GM23248 (cell line): ENCODE measurements around the gene KCNMA1. TPM values are rescaled to one million over a fixed set of nuclear protein-coding genes. Genes with fewer than 3 reads are reported as not detected.

Experiments
- DNase-seq: peaks from one replicate; pipeline ENCODE4 v3.0.0-alpha.2; 2015
- H2AFZ ChIP-seq: fragments of 200-600 bp; sonication (generic); 2 replicates; pipeline ENCODE4 v1.6.1; 2016; ENCODE audit warnings: antibody characterized with exemption
- H3F3A ChIP-seq: fragments of 200-600 bp; sonication (generic); 2 replicates; pipeline ENCODE4 v1.6.1; 2016; ENCODE audit warnings: mild to moderate bottlenecking, antibody characterized with exemption, mixed run types; ENCODE audit not compliant: insufficient read depth
- H3K27ac ChIP-seq: fragments of 200-600 bp; sonication (generic); 2 replicates; pipeline ENCODE4 v1.5.1; 2016; ENCODE audit warnings: mild to moderate bottlenecking
- H3K27me3 ChIP-seq: fragments of 200-600 bp; sonication (generic); replicated peaks from 2 replicates; pipeline ENCODE4 v1.6.1; 2016; ENCODE audit warnings: mild to moderate bottlenecking; ENCODE audit not compliant: insufficient read depth
- H3K36me3 ChIP-seq: fragments of 200-600 bp; sonication (generic); 2 replicates; pipeline ENCODE4 v1.6.1; 2016; ENCODE audit warnings: low read depth, mild to moderate bottlenecking
- H3K4me1 ChIP-seq: fragments of 200-600 bp; sonication (generic); 2 replicates; pipeline ENCODE4 v1.6.1; 2016; ENCODE audit warnings: mild to moderate bottlenecking; ENCODE audit not compliant: insufficient read depth
- H3K4me2 ChIP-seq: fragments of 200-600 bp; sonication (generic); one replicate; pipeline ENCODE4 v1.6.1; 2016; ENCODE audit warnings: mild to moderate bottlenecking; ENCODE audit not compliant: unreplicated experiment
- H3K4me3 ChIP-seq: fragments of 200-600 bp; sonication (generic); 2 replicates; pipeline ENCODE4 v1.5.1; 2016; ENCODE audit warnings: mild to moderate bottlenecking
- H3K79me2 ChIP-seq: fragments of 200-600 bp; sonication (generic); 2 replicates; pipeline ENCODE4 v1.6.1; 2016; ENCODE audit warnings: mild to moderate bottlenecking; ENCODE audit not compliant: insufficient read depth
- H3K9ac ChIP-seq: fragments of 200-600 bp; sonication (generic); 2 replicates; pipeline ENCODE4 v1.6.1; 2016; ENCODE audit warnings: mild to moderate bottlenecking
- H3K9me2 ChIP-seq: fragments of 200-600 bp; sonication (generic); 2 replicates; pipeline ENCODE4 v1.6.1; 2016; ENCODE audit warnings: mixed run types, mild to moderate bottlenecking, moderate library complexity; ENCODE audit not compliant: insufficient read depth
- H3K9me3 ChIP-seq: fragments of 200-600 bp; sonication (generic); one replicate; pipeline ENCODE4 v1.6.1; 2017; ENCODE audit warnings: low read depth
- H4K20me1 ChIP-seq: fragments of 200-600 bp; sonication (generic); 2 replicates; pipeline ENCODE4 v1.6.0; 2016; ENCODE audit not compliant: insufficient read depth
- EZH2 ChIP-seq: fragments of 200-600 bp; sonication (generic); IDR thresholded peaks from 2 replicates; pipeline ENCODE4 v1.6.1; 2018; ENCODE audit warnings: antibody characterized with exemption, mild to moderate bottlenecking; ENCODE audit not compliant: insufficient read depth, poor library complexity, severe bottlenecking
- EZH2phosphoT487 ChIP-seq: fragments of 200-600 bp; sonication (generic); IDR thresholded peaks from 2 replicates; pipeline ENCODE4 v1.6.1; 2018; ENCODE audit warnings: antibody characterized with exemption, moderate library complexity, mild to moderate bottlenecking, low read depth; ENCODE audit not compliant: insufficient read depth
- WGBS, 2 experiments: methylation state at CpG; one replicate each; pipeline ENCODE4 v1.1.6; 2015 to 2017; ENCODE audit warnings: low lambda C conversion rate in 2 of 2, low coverage in 1 of 2; ENCODE audit errors: missing lambda C conversion rate in 2 of 2; 5-methylcytosine and 5-hydroxymethylcytosine counted together
- in situ Hi-C: fragments of 300-500 bp; cut with MboI; formaldehyde crosslinking; loops from 2 replicates; pipeline ENCODE4 v1.15.0; 2020
- polyA plus RNA-seq: library from polyadenylated mRNA; unstranded; fragments of >200 nt; fragmentation: Nextera tagmentation; extraction: Ambion mirVana; gene quantifications from 2 replicates; pipeline ENCODE4 v1.2.1, GENCODE V29; 2016
- total RNA-seq: library from RNA; depleted of rRNA; stranded (reverse); fragments of >200 nt; shearing (Covaris generic); gene quantifications from 2 replicates; pipeline ENCODE4 v1.2.3, GENCODE V29; 2014

Gene KCNMA1
- total and polyA plus RNA-seq, 2 experiments from 2014 or later = 14.2 to 25.1 TPM

DNA sequence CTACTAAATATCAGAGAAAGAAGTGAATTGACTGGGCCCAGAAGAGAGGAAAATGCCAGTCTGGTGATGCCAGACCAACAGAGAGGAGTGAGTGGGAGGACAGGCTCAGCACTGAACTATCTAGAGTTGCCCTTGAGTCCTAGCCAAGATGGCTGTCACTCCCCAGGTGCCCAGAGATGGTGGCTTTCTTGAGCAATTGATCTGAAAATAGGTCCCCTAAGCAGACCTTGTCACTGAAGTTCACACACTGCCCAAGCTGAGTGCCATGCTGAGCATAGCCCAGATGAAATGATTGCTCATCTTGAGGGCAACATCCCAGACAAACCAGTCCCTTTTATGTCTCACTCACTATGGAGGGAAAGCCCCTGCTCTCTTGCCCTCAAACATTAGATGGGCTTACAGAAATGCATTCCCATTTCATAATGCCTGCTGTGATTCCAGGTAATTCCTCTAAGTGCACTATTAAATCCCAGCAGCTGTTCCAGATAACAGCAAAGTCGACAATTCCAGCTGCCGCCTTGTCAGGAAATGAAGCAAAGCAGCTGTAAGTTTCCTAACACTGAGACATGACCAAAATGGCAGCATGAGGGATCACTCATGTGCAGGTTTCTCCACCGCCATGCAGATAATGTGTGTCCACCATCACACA is 329.4 kb downstream of the KCNMA1 start:
- H3K27ac ChIP-seq = no peak overlapping the region
- in situ Hi-C loops = no loop called here
- 63 to 71% methylated on average over 3 of the region's 3 CpGs for WGBS, 2 experiments
- H3K79me2 ChIP-seq = no peaks in the 10 kb centered on the region
- H3K27me3 ChIP-seq = no peaks in the 10 kb centered on the region
- TF ChIP-seq EZH2 (no peak), EZH2phosphoT487 (no peak)
- H4K20me1 ChIP-seq = no peaks in the 10 kb centered on the region
- H3K4me1 ChIP-seq = peaks cover 12% of the 10 kb centered on the region
- H3K9ac ChIP-seq = no peak overlapping the region
- H3K9me3 ChIP-seq = no peaks in the 10 kb centered on the region
- no peak overlapping the region for H3K4me3 ChIP-seq
- no peaks in the 10 kb centered on the region for H3K9me2 ChIP-seq
- no peak for DNase-seq
- H3K4me2 ChIP-seq = no peak overlapping the region
- H3F3A ChIP-seq = peaks cover 8% of the 10 kb centered on the region; the same call in 1 of the 2 replicates
- H3K36me3 ChIP-seq = no peaks in the 10 kb centered on the region
- H2AFZ ChIP-seq = no peak overlapping the region

DNA sequence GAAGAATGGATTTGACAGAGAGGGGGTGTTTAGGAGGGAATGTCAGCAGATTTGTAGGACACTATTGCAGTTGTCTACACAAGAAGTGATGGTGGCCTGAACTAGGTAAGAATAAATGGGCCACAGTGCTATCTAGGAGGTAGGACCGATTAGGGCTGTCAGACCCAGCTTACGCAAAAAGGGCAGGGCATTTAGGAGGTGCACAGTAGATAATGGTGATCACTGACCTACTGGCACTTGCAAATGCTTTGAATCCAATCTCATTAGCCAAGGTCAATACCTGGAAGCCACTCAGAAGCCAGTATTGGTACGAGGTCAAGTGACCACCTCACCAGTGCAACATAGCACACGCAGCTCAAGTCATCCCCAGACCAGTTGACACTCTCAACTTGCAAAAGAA is 330.9 kb downstream of the KCNMA1 start:
- 73 to 77% methylated on average over 4 of the region's 4 CpGs for WGBS, 2 experiments

DNA sequence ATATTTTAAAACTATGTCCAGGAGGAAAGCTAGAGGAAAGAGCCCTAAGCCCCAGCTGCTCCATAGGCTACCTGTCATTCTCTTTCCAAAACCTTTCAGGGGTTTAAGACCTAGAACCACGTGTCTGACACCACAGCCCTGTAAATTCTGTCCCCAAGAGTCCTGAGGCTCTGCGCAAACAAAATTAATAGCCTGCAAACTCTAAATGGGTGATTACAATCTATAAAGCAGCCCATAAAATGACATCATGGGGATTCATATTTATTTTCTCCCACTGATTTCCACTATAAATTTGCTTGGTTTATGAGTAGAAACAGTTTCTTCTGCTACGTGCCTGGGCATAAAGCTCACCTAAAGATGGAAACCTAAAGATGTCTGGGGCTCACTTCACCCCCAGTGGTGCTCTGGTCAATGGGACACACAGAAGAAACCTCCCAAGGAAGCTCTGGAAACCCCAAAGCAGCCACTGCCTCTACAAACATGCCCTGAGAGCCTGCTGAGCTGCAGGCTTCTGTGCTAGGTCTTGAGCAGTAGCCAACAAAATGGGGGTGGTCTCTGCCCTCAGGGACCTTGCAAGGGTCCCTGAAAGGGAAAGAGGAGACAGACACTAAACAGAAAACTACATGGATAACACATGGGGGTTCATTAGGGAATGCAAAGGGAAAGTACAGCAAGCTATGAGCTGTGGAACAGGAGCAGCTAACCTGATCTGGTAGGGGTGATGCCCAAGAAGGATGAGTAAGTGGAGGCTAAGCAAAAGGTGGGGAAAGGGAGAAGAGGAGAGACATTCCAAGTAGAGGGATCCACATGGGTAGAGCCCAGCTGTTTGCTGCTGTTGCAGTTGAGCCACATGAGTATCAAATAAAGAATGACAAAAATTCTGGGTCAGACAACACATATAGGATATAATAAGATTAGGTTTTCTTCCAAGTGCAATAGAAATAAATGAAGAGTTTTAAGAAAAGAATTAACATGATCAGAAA is 331.7 kb downstream of the KCNMA1 start:
- peak overlapping the region; percentile 30 for H3K4me2 ChIP-seq
- in situ Hi-C loops = no loop called here
- no peaks in the 10 kb centered on the region for H3K36me3 ChIP-seq
- no peak overlapping the region for H2AFZ ChIP-seq
- peaks cover 19% of the 10 kb centered on the region for H3F3A ChIP-seq
- H3K4me1 ChIP-seq = peaks cover 23% of the 10 kb centered on the region
- H3K27me3 ChIP-seq = no peaks in the 10 kb centered on the region
- WGBS, 2 experiments = 65 to 67% methylated on average over 3 of the region's 3 CpGs
- H3K4me3 ChIP-seq = no peak overlapping the region
- DNase-seq = peak; percentile 53
- no peaks in the 10 kb centered on the region for H4K20me1 ChIP-seq
- no peaks in the 10 kb centered on the region for H3K9me3 ChIP-seq
- H3K9ac ChIP-seq = no peak overlapping the region
- TF ChIP-seq EZH2phosphoT487 (no peak), EZH2 (no peak)
- H3K27ac ChIP-seq = no peak overlapping the region
- no peaks in the 10 kb centered on the region for H3K79me2 ChIP-seq
- H3K9me2 ChIP-seq = 0 out of 2 replicates have a peak, but pooled peaks cover 3% of the 10 kb centered on the region

More for the DNA sequence above, 330.9 kb downstream of the KCNMA1 start:
- Histone ChIP-seq H3K27me3 (no peaks in the 10 kb centered on the region), H3K4me3 (no peak overlapping the region), H3K4me2 (peak overlapping the region; percentile 30), H3K9ac (no peak overlapping the region), H3K9me3 (no peaks in the 10 kb centered on the region), H3K36me3 (no peaks in the 10 kb centered on the region), H3F3A (peaks cover 12% of the 10 kb centered on the region), H3K27ac (no peak overlapping the region), H3K79me2 (no peaks in the 10 kb centered on the region), H3K9me2 (0 out of 2 replicates have a peak, but pooled peaks cover 3% of the 10 kb centered on the region), H3K4me1 (peaks cover 16% of the 10 kb centered on the region), H2AFZ (no peak overlapping the region), H4K20me1 (no peaks in the 10 kb centered on the region)
- TF ChIP-seq EZH2phosphoT487 (no peak), EZH2 (no peak)
- DNase-seq = no peak
- in situ Hi-C loops = no loop called here

DNA sequence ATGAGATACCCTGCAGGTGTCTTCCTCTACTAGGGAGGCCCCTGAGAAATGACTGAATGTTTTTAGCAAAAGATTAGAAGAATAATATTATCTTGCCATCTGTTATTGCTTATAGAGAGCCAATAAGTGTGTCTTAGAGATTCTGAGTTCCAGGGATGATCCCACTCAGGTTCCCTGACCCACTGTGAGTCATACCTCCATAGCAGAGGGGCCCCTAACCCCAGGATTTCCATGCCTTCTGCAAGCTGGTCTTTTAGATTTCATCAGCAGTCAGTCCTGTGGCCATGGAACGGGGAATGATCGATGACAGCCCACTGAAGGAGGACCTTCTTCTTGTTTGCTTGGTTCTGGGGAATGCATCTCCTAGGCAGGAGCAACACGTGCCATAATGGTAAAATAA is 333.4 kb downstream of the KCNMA1 start:
- Histone ChIP-seq H3K9ac (no peak overlapping the region), H4K20me1 (no peaks in the 10 kb centered on the region), H3K9me2 (0 out of 2 replicates have a peak, but pooled peaks cover 3% of the 10 kb centered on the region), H3K36me3 (no peaks in the 10 kb centered on the region), H3K4me3 (no peak overlapping the region), H3K27me3 (no peaks in the 10 kb centered on the region), H3K4me2 (no peak overlapping the region), H3K4me1 (peaks cover 27% of the 10 kb centered on the region), H2AFZ (no peak overlapping the region), H3F3A (peaks cover 30% of the 10 kb centered on the region), H3K27ac (no peak overlapping the region), H3K9me3 (no peaks in the 10 kb centered on the region), H3K79me2 (no peaks in the 10 kb centered on the region)
- WGBS, 2 experiments = 78 to 82% methylated on average over 3 of the region's 3 CpGs
- no peak for DNase-seq
- in situ Hi-C loops = no loop called here
- TF ChIP-seq EZH2 = no peak
- TF ChIP-seq EZH2phosphoT487 = no peak
